ENCODE measurements around the gene DGKI. TPM values are rescaled to one million over a fixed set of nuclear protein-coding genes. Genes with fewer than 3 reads are reported as not detected.

Gene DGKI
- total RNA-seq, 4 donors from 2014 or later = 0.44 to 1.1 (median 1.0) TPM; not detected in 1

- Histone ChIP-seq H3K27me3 (peaks cover 0 to 52% (median 9%) of the 10 kb centered on the region in 4 donors), H3K4me3 (peak overlapping the region; percentile 10 to 64 (median 38)), H3K4me1 (peaks cover 4 to 16% (median 5%) of the 10 kb centered on the region in 3 donors), H3K27ac (no peak overlapping the region), H3K36me3 (no peaks in the 10 kb centered on the region), H3K9me3 (no peaks in the 10 kb centered on the region)
- WGBS, 2 donors = 49 to 67% methylated on average over 12 of the region's 18 CpGs
- no peak for DNase-seq
- intact Hi-C loops (cut with DNase I) = no loop called here
- TF ChIP-seq POLR2A (IDR thresholded peaks at IDR 0.05) (no peak), CTCF (IDR thresholded peaks at IDR 0.05) (no peak)
Observed at GRCh38 chr7:137847568-137848050, 835 bp upstream of the DGKI start.

GRCh38 chr7:137846549-137846826 lies 286 bp downstream of the DGKI start:
- no peaks in the 10 kb centered on the region for H3K36me3 ChIP-seq
- no peak overlapping the region for H3K27ac ChIP-seq
- H3K27me3 ChIP-seq = peaks cover 0 to 57% (median 9%) of the 10 kb centered on the region in 4 donors
- H3K9me3 ChIP-seq = no peaks in the 10 kb centered on the region
- H3K4me1 ChIP-seq = peaks cover 4 to 16% (median 5%) of the 10 kb centered on the region in 3 donors
- DNase-seq = no peak
- WGBS, 2 donors = no CpG with 5 or more reads among the region's 47 CpGs
- intact Hi-C loops (cut with DNase I) = no loop called here
- TF ChIP-seq CTCF (IDR thresholded peaks at IDR 0.05) (no peak), POLR2A (IDR thresholded peaks at IDR 0.05) (no peak)
- H3K4me3 ChIP-seq = peak overlapping the region in 2 of 4 donors; percentile 40 to 64

- H3K27ac ChIP-seq = no peak overlapping the region
- H3K27me3 ChIP-seq = peaks cover 0 to 57% (median 9%) of the 10 kb centered on the region in 4 donors
- H3K4me3 ChIP-seq = no peak overlapping the region
- no peak for DNase-seq
- no peaks in the 10 kb centered on the region for H3K9me3 ChIP-seq
- 74 to 86% methylated on average over 8 of the region's 8 CpGs for WGBS, 2 donors
- H3K36me3 ChIP-seq = no peaks in the 10 kb centered on the region
- TF ChIP-seq CTCF (IDR thresholded peaks at IDR 0.05) (no peak), POLR2A (IDR thresholded peaks at IDR 0.05) (no peak)
- intact Hi-C loops (cut with DNase I) = no loop called here
- peaks cover 4 to 16% (median 5%) of the 10 kb centered on the region in 3 donors for H3K4me1 ChIP-seq
Observed at GRCh38 chr7:137844677-137845425, 1.9 kb downstream of the DGKI start.

- intact Hi-C loops (cut with DNase I) = no loop called here
Observed at GRCh38 chr7:137839903-137840779, 6.6 kb downstream of the DGKI start.

More at GRCh38 chr7:137839903-137840779, 6.6 kb downstream of the DGKI start:
- Histone ChIP-seq H3K27ac (no peak overlapping the region), H3K4me3 (no peak overlapping the region), H3K9me3 (no peaks in the 10 kb centered on the region), H3K4me1 (no peaks in the 10 kb centered on the region), H3K27me3 (peaks cover 0 to 25% (median 1%) of the 10 kb centered on the region in 4 donors), H3K36me3 (no peaks in the 10 kb centered on the region)
- no peak for DNase-seq
- WGBS, 2 donors = 88 to 89% methylated on average over 6 of the region's 6 CpGs
- TF ChIP-seq CTCF (IDR thresholded peaks at IDR 0.05) = no peak
- no peak for TF ChIP-seq POLR2A (IDR thresholded peaks at IDR 0.05)
